ENCODE results near the gene TAF5L.

Gene TAF5L

GRCh38 chr1:229544587-229544986, 81.3 kb downstream of the TAF5L start:
- H3K9me3 ChIP-seq (ENCODE audit: control insufficient read depth, low read length), result no peaks in the 10 kb centered on the region
- H3K36me3 ChIP-seq (ENCODE audit: control insufficient read depth, insufficient read depth, low read length), result peaks cover 10% of the 10 kb centered on the region
- 94% methylated on average over 1 of the region's 1 CpG; no CpG with 5 or more reads in 1 of the 2 experiments for WGBS, 2 experiments

More at GRCh38 chr1:229544587-229544986, 81.3 kb downstream of the TAF5L start:
- Histone ChIP-seq H3K27ac (ENCODE audit: insufficient read depth, low read depth, low read length, poor library complexity, severe bottlenecking) (no peak overlapping the region), H3K27me3 (ENCODE audit: control insufficient read depth, insufficient read depth, low read length, poor library complexity, severe bottlenecking) (no peaks in the 10 kb centered on the region), H3K4me3 (ENCODE audit: insufficient read depth, low read depth, low read length) (no peak overlapping the region), H3K4me1 (ENCODE audit: control insufficient read depth, insufficient read depth, low read length) (no peaks in the 10 kb centered on the region)

All from ectodermal cell (in vitro differentiated cells).